Activated CD8-positive, alpha-beta T cell treated with anti-CD3 and anti-CD28 coated beads for 36 hours (primary cell): ENCODE results near the gene PGPEP1. TPM values are rescaled to one million over a fixed set of nuclear protein-coding genes. Genes with fewer than 3 reads are reported as not detected.

Experiments
- ATAC-seq: fragments of 200-7000 bp; cut with Tn5 transposase; one replicate; pipeline ENCODE4 v1.10.0; 2021; ENCODE audit warnings: mild to moderate bottlenecking, moderate library complexity
- CTCF ChIA-PET: fragments of 350-600 bp; sonication (Branson Sonifier 250); formaldehyde crosslinking; loops from one replicate; lab custom pipeline; 2021; ENCODE audit warnings: antibody characterized with exemption; lab: Charles Lee
- POLR2A ChIA-PET: fragments of 350-600 bp; sonication (Branson Sonifier 250); formaldehyde crosslinking; loops from one replicate; lab custom pipeline; 2021; ENCODE audit warnings: antibody characterized with exemption; lab: Charles Lee
- DNase-seq: peaks from one replicate; pipeline ENCODE4 v3.0.0-alpha.2; 2020
- H3K27ac Mint-ChIP-seq: one replicate; pipeline ENCODE4 v1.8.0; 2021; ENCODE audit warnings: mild to moderate bottlenecking, mixed read lengths
- H3K27me3 Mint-ChIP-seq: one replicate; pipeline ENCODE4 v1.8.0; 2021; ENCODE audit warnings: mixed read lengths
- H3K36me3 Mint-ChIP-seq: one replicate; pipeline ENCODE4 v1.8.0; 2021; ENCODE audit warnings: low read depth, mixed read lengths
- H3K4me1 Mint-ChIP-seq: one replicate; pipeline ENCODE4 v1.8.0; 2021; ENCODE audit warnings: low read depth, mixed read lengths
- H3K4me3 Mint-ChIP-seq: one replicate; pipeline ENCODE4 v1.8.0; 2021; ENCODE audit warnings: mild to moderate bottlenecking, moderate library complexity, mixed read lengths
- H3K9me3 Mint-ChIP-seq: one replicate; pipeline ENCODE4 v1.8.0; 2021; ENCODE audit warnings: mixed read lengths
- intact Hi-C: fragments of 100-400 bp; cut with micrococcal nuclease; formaldehyde crosslinking; loops from one replicate; pipeline ENCODE4 v1.10.0; 2022
- total RNA-seq, 2 experiments: library from RNA; stranded (reverse); gene quantifications; one replicate each; pipeline ENCODE4 v1.2.3, GENCODE V29; 2021
- TF ChIP-seq, protein P1 (sequence below): fragments of 200-600 bp; IDR thresholded peaks from one replicate; pipeline ENCODE4 v1.8.0; 2022; ENCODE audit warnings: antibody characterized with exemption, mild to moderate bottlenecking

The PGPEP1 gene
- total RNA-seq, 2 experiments from 2014 or later: 21.7 to 23.9 TPM

DNA sequence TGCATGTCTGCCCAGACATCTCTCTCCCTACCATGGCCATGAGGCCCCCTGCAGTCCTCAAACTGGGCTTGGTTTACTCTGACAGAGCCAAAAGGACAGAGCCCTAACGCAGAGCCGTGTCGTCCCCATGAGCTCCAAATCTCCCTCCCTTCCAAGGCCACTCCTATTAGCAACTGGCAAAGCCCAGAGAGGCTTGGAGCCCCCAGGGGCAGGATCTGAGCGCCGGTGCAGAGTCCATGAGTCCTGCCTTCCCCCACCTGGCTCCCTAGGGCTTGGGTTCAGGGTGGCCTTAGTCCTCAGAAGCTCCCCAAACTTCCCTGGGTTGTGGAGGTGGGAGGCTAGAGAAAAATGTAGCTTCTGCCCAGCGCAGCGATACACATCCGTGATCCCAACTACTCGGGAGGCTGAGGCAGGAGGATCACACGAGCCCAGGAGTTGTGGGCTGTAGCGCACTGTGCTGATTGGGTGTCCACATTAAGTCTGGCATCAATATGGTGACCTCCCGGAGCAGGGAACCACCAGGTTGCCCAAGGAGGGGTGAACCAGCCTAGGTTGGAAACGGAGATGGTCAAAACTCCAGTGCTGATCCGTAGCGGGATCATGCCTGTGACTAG is 7.4 kb upstream of the PGPEP1 start:
- Mint-ChIP-seq H3K36me3 (no peaks in the 10 kb centered on the region), H3K27me3 (no peaks in the 10 kb centered on the region), H3K4me1 (peaks cover 8% of the 10 kb centered on the region), H3K4me3 (no peak overlapping the region), H3K9me3 (no peaks in the 10 kb centered on the region), H3K27ac (no peak overlapping the region)
- ATAC-seq: no peak
- intact Hi-C loops: no loop called here
- no peak for DNase-seq
- ChIA-PET CTCF (interaction anchor here (0.8 to 1.7 kb wide), 3 partner anchors 54 to 125 kb away, joined by 3 to 6 read pairs (median 4); no protein-coding TSS in a partner anchor), POLR2A (interaction anchor here (1.4 to 1.7 kb wide), 3 partner anchors 29 to 58 kb away, joined by 3 to 7 read pairs (median 5); no protein-coding TSS in a partner anchor)
- TF ChIP-seq, protein P1, sequence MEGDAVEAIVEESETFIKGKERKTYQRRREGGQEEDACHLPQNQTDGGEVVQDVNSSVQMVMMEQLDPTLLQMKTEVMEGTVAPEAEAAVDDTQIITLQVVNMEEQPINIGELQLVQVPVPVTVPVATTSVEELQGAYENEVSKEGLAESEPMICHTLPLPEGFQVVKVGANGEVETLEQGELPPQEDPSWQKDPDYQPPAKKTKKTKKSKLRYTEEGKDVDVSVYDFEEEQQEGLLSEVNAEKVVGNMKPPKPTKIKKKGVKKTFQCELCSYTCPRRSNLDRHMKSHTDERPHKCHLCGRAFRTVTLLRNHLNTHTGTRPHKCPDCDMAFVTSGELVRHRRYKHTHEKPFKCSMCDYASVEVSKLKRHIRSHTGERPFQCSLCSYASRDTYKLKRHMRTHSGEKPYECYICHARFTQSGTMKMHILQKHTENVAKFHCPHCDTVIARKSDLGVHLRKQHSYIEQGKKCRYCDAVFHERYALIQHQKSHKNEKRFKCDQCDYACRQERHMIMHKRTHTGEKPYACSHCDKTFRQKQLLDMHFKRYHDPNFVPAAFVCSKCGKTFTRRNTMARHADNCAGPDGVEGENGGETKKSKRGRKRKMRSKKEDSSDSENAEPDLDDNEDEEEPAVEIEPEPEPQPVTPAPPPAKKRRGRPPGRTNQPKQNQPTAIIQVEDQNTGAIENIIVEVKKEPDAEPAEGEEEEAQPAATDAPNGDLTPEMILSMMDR: no peak

DNA sequence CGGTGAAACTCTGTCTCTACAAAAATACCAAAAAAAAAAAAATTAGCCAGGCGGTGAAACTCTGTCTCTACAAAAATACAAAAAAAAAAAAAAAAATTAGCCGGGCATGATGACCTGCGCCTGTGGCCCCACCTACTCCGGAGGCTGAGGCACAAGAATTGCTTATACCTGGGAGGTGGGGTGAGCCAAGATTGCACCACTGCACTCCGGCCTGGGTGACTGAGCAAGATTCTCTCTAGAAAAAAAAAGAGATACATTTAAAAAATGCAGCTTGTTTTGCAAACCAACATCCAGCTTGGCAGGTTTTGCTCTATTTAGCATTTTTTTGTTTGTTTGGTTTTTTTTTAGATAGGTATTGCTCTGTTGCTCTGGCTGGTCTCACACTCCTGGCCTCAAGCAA is 6.7 kb upstream of the PGPEP1 start:
- TF ChIP-seq, protein P1: no peak
- DNase-seq: no peak
- no peak for ATAC-seq
- Mint-ChIP-seq H3K27ac (no peak overlapping the region), H3K36me3 (no peaks in the 10 kb centered on the region), H3K4me3 (no peak overlapping the region), H3K27me3 (no peaks in the 10 kb centered on the region), H3K9me3 (no peaks in the 10 kb centered on the region), H3K4me1 (peaks cover 3% of the 10 kb centered on the region)
- intact Hi-C loops: no loop called here
- ChIA-PET POLR2A (interaction anchor here (0.9 to 1.5 kb wide), 2 partner anchors 55 to 120 kb away, joined by 3 to 7 read pairs; no protein-coding TSS in a partner anchor), CTCF (interaction anchor here (0.9 kb wide), 1 partner anchor 55 kb away, joined by 3 read pairs; no protein-coding TSS in a partner anchor)

DNA sequence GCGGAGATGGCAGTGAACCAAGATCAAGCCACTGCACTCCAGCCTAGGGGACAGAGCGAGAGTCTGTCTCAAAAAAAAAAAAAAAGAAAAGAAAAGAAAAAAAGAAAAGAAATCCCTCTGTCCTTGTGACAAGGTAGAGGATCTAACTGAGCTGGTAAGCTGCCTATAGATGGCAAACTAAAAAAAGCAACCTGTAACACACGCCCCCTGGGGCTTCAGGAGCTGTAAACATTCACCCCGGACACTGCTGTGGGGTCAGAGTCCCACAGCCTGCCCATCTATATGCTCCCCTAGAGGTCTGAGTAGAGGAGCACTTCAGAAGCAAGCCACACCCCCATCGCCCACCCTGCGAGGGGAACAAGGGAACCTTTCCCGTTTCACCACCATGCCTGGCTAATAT is 4.3 kb upstream of the PGPEP1 start:
- DNase-seq (no peak), ATAC-seq (no peak)
- Mint-ChIP-seq H3K4me3 (no peak overlapping the region), H3K4me1 (peaks cover 6% of the 10 kb centered on the region), H3K27ac (no peak overlapping the region), H3K9me3 (no peaks in the 10 kb centered on the region), H3K36me3 (no peaks in the 10 kb centered on the region), H3K27me3 (no peaks in the 10 kb centered on the region)
- POLR2A ChIA-PET: interaction anchor here (0.6 kb wide), 1 partner anchor 56 kb away, joined by 3 read pairs; no protein-coding TSS in a partner anchor
- CTCF ChIA-PET: interaction anchor here (1.1 to 4.3 kb wide), 4 partner anchors 6 to 74 kb away, joined by 3 to 57 read pairs (median 8); partner anchors contain the start of gene LSM4
- TF ChIP-seq, protein P1: no peak
- intact Hi-C loops: no loop called here

DNA sequence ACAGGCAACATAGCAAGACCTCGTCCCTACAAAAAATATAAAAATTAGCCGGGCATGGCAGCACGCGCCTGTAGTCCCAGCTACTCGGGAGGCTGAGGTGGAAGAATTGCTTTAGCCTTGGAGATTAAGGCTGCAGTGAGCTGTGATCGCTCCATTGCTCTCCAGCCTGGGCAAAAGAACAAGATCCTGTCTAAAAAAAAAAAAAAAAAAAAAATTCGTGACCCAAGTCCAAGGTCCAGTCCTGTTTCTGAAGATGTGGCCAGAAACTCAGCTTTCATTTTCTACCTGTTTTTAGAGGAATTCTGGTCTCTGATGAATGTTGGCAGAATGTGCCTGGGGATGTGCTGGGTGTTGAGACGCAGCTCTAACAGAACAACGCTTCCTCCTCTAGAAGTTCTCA is 1.9 kb upstream of the PGPEP1 start:
- Mint-ChIP-seq H3K27me3 (no peaks in the 10 kb centered on the region), H3K9me3 (no peaks in the 10 kb centered on the region), H3K27ac (no peak overlapping the region), H3K36me3 (no peaks in the 10 kb centered on the region), H3K4me1 (peaks cover 16% of the 10 kb centered on the region), H3K4me3 (peak overlapping the region; percentile 14)
- intact Hi-C loops: no loop called here
- ChIA-PET POLR2A (interaction anchor here (0.6 to 2.2 kb wide), 7 partner anchors 10 to 335 kb away, joined by 3 to 6 read pairs (median 4); partner anchors contain the start of gene IQCN), CTCF (interaction anchor here (0.8 to 4.3 kb wide), 12 partner anchors 9 to 134 kb away, joined by 3 to 57 read pairs (median 5); partner anchors contain the start of gene IQCN)
- ATAC-seq (no peak), DNase-seq (no peak)
- TF ChIP-seq, protein P1: no peak

DNA sequence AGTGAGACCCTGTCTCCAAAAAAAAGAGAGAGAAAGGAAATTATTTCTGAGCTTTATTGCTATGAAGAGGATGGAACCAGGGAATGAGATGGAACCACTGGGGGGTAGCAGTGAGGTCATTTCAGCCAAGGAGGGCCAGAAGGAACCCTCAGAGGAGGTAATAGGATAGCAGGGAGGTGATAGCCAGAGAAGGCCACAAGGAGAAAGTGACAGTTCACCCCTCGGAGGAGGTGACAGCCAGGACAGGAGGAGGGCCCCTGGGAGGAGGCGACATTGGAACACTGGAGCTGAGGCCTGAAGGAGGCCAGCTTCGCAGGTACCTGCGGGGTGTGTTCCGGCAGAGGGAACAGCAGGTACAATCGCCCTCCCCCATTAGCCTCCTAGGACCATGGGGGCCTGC is 675 bp upstream of the PGPEP1 start:
- H3K9me3 Mint-ChIP-seq: no peaks in the 10 kb centered on the region
- DNase-seq (no peak), ATAC-seq (no peak)
- H3K27ac Mint-ChIP-seq: peak overlapping the region; percentile 62
- intact Hi-C loops: no loop called here
- TF ChIP-seq, protein P1: no peak
- H3K4me3 Mint-ChIP-seq: peak overlapping the region; percentile 70
- H3K27me3 Mint-ChIP-seq: no peaks in the 10 kb centered on the region
- ChIA-PET CTCF (interaction anchor here (0.7 to 4.3 kb wide), 15 partner anchors 10 to 181 kb away, joined by 3 to 57 read pairs (median 3); partner anchors contain the start of gene JUND), POLR2A (interaction anchor here (0.6 to 2.2 kb wide), 7 partner anchors 11 to 72 kb away, joined by 3 to 6 read pairs (median 3); partner anchors contain the start of gene IQCN)
- no peaks in the 10 kb centered on the region for H3K36me3 Mint-ChIP-seq
- peaks cover 16% of the 10 kb centered on the region for H3K4me1 Mint-ChIP-seq
